ENCODE data around the gene KCMF1. TPM values are rescaled to one million over a fixed set of nuclear protein-coding genes. Genes with fewer than 3 reads are reported as not detected.

Gene KCMF1
- total RNA-seq, 6 donors from 2014 or later = 6.3 to 76.6 (median 47.8) TPM

- ATAC-seq (ENCODE audit: low FRiP score in 2 of 2) (no peak), DNase-seq (no peak)
- Histone ChIP-seq H3K27ac (no peak overlapping the region), H3K9me3 (no peaks in the 10 kb centered on the region), H3K4me1 (no peaks in the 10 kb centered on the region), H3K36me3 (no peaks in the 10 kb centered on the region), H3K4me3 (no peak overlapping the region), H3K27me3 (no peaks in the 10 kb centered on the region)
- WGBS, 2 donors = 76 to 78% methylated on average over 2 of the region's 2 CpGs
- TF ChIP-seq POLR2AphosphoS5 (IDR thresholded peaks at IDR 0.05) = no peak
- no peak for TF ChIP-seq CTCF (IDR thresholded peaks at IDR 0.05)
- no peak for TF ChIP-seq EP300 (IDR thresholded peaks at IDR 0.05)
- TF ChIP-seq POLR2A (IDR thresholded peaks at IDR 0.05) = no peak
Observed at GRCh38 chr2:85091838-85092237, 120.9 kb downstream of the KCMF1 start.

GRCh38 chr2:85095094-85095493 is 124.1 kb downstream of the KCMF1 start:
- Histone ChIP-seq H3K27ac (no peak overlapping the region), H3K9me3 (no peaks in the 10 kb centered on the region), H3K27me3 (no peaks in the 10 kb centered on the region), H3K36me3 (no peaks in the 10 kb centered on the region), H3K4me1 (no peaks in the 10 kb centered on the region), H3K4me3 (no peak overlapping the region)
- no peak for DNase-seq
- no peak for TF ChIP-seq EP300 (IDR thresholded peaks at IDR 0.05)
- TF ChIP-seq CTCF (IDR thresholded peaks at IDR 0.05) = no peak
- no peak for TF ChIP-seq POLR2A (IDR thresholded peaks at IDR 0.05)
- no peak for TF ChIP-seq POLR2AphosphoS5 (IDR thresholded peaks at IDR 0.05)
- WGBS, 2 donors = 71 to 72% methylated on average over 2 of the region's 2 CpGs
- ATAC-seq (ENCODE audit: low FRiP score in 2 of 2) = no peak

- DNase-seq (no peak), ATAC-seq (ENCODE audit: low FRiP score in 2 of 2) (no peak)
- Histone ChIP-seq H3K9me3 (no peaks in the 10 kb centered on the region), H3K27ac (no peak overlapping the region), H3K27me3 (no peaks in the 10 kb centered on the region), H3K4me1 (no peaks in the 10 kb centered on the region), H3K4me3 (no peak overlapping the region), H3K36me3 (no peaks in the 10 kb centered on the region)
- WGBS, 2 donors = 83 to 87% methylated on average over 6 of the region's 6 CpGs
- TF ChIP-seq CTCF (IDR thresholded peaks at IDR 0.05) (no peak), EP300 (IDR thresholded peaks at IDR 0.05) (no peak), POLR2AphosphoS5 (IDR thresholded peaks at IDR 0.05) (no peak), POLR2A (IDR thresholded peaks at IDR 0.05) (no peak)
Observed at GRCh38 chr2:85096616-85097015, 125.7 kb downstream of the KCMF1 start.

GRCh38 chr2:85104228-85104627 is 133.3 kb downstream of the KCMF1 start:
- Histone ChIP-seq H3K4me3 (no peak overlapping the region), H3K9me3 (no peaks in the 10 kb centered on the region), H3K27ac (no peak overlapping the region), H3K4me1 (no peaks in the 10 kb centered on the region), H3K36me3 (no peaks in the 10 kb centered on the region), H3K27me3 (no peaks in the 10 kb centered on the region)
- 76 to 95% methylated on average over 1 of the region's 1 CpG for WGBS, 2 donors
- DNase-seq (no peak), ATAC-seq (ENCODE audit: low FRiP score in 2 of 2) (no peak)
- TF ChIP-seq CTCF (IDR thresholded peaks at IDR 0.05) = no peak
- TF ChIP-seq POLR2A (IDR thresholded peaks at IDR 0.05) = no peak
- TF ChIP-seq EP300 (IDR thresholded peaks at IDR 0.05) = no peak
- TF ChIP-seq POLR2AphosphoS5 (IDR thresholded peaks at IDR 0.05) = no peak

GRCh38 chr2:85106489-85107180 is 135.7 kb downstream of the KCMF1 start:
- no peak overlapping the region for H3K4me3 ChIP-seq
- H3K36me3 ChIP-seq = no peaks in the 10 kb centered on the region
- no peak for DNase-seq
- H3K4me1 ChIP-seq = no peaks in the 10 kb centered on the region
- H3K27me3 ChIP-seq = no peaks in the 10 kb centered on the region
- WGBS, 2 donors = 52 to 53% methylated on average over 8 of the region's 8 CpGs
- no peak for ATAC-seq (ENCODE audit: low FRiP score in 2 of 2)
- H3K9me3 ChIP-seq = no peaks in the 10 kb centered on the region
- TF ChIP-seq CTCF (IDR thresholded peaks at IDR 0.05) = no peak
- TF ChIP-seq EP300 (IDR thresholded peaks at IDR 0.05) = no peak
- TF ChIP-seq POLR2A (IDR thresholded peaks at IDR 0.05) = no peak
- no peak for TF ChIP-seq POLR2AphosphoS5 (IDR thresholded peaks at IDR 0.05)
- H3K27ac ChIP-seq = no peak overlapping the region

Data from upper lobe of left lung (tissue), 6 donors.